PC-9 (cell line): ENCODE results near the gene CD6. TPM values are rescaled to one million over a fixed set of nuclear protein-coding genes. Genes with fewer than 3 reads are reported as not detected.

Source experiments
- BruUV-seq: library from RNA; stranded (reverse); fragments of 400-500 nt; replicated peaks from 2 replicates; lab custom pipeline; 2021; lab: Mats Ljungman, UMichigan
- CTCF ChIA-PET: fragments of 300-600 bp; sonication (Branson Sonifier 250); formaldehyde crosslinking; loops from one replicate; lab custom pipeline; 2022; ENCODE audit warnings: antibody characterized with exemption; lab: Charles Lee
- POLR2A ChIA-PET: fragments of 300-600 bp; sonication (Branson Sonifier 250); formaldehyde crosslinking; loops from one replicate; lab custom pipeline; 2022; ENCODE audit warnings: antibody characterized with exemption; ENCODE audit not compliant: unreplicated experiment; lab: Charles Lee
- DNase-seq, 2 experiments: peaks; one replicate each; pipeline versions ENCODE4 v3.0.0 to v3.0.0-alpha.2; 2015 to 2022; ENCODE audit warnings: mixed read lengths in 1 of 2
- H2AFZ ChIP-seq: fragments of 200-600 bp; sonication (generic); 2 replicates; pipeline ENCODE4 v1.8.1; 2017; ENCODE audit warnings: antibody characterized with exemption
- H3F3A ChIP-seq: fragments of 200-600 bp; sonication (generic); 2 replicates; pipeline ENCODE4 v1.8.1; 2017; ENCODE audit warnings: antibody characterized with exemption, mild to moderate bottlenecking, low read depth; ENCODE audit not compliant: insufficient read depth
- H3K27ac ChIP-seq: fragments of 200-600 bp; sonication (generic); 2 replicates; pipeline ENCODE4 v1.6.1; 2016; ENCODE audit warnings: mixed run types
- H3K27me3 ChIP-seq: fragments of 200-600 bp; sonication (generic); 2 replicates; pipeline ENCODE4 v1.6.1; 2016; ENCODE audit warnings: low read depth, mixed run types; ENCODE audit not compliant: insufficient read depth
- H3K36me3 ChIP-seq: fragments of 200-600 bp; sonication (generic); 2 replicates; pipeline ENCODE4 v1.6.1; 2016; ENCODE audit warnings: low read depth, mixed run types
- H3K4me1 ChIP-seq: fragments of 200-600 bp; sonication (generic); replicated peaks from 2 replicates; pipeline ENCODE4 v1.6.1; 2016; ENCODE audit warnings: mixed run types; ENCODE audit not compliant: insufficient read depth
- H3K4me2 ChIP-seq: fragments of 200-600 bp; sonication (generic); 2 replicates; pipeline ENCODE4 v1.6.1; 2017; ENCODE audit warnings: mixed run types
- H3K4me3 ChIP-seq: fragments of 200-600 bp; sonication (generic); 2 replicates; pipeline ENCODE4 v1.6.1; 2016; ENCODE audit warnings: mixed run types
- H3K79me2 ChIP-seq: fragments of 200-600 bp; sonication (generic); 2 replicates; pipeline ENCODE4 v1.6.1; 2017; ENCODE audit warnings: low read depth, mixed run types
- H3K9me2 ChIP-seq: fragments of 200-600 bp; sonication (generic); 2 replicates; pipeline ENCODE4 v1.8.1; 2017; ENCODE audit warnings: mild to moderate bottlenecking; ENCODE audit not compliant: insufficient read depth
- H3K9me3 ChIP-seq: fragments of 200-600 bp; sonication (generic); 2 replicates; pipeline ENCODE4 v1.8.1; 2016; ENCODE audit warnings: low read depth; ENCODE audit not compliant: insufficient read depth
- H4K20me1 ChIP-seq: fragments of 200-600 bp; sonication (generic); 2 replicates; pipeline ENCODE4 v1.8.1; 2017; ENCODE audit not compliant: insufficient read depth
- EZH2 ChIP-seq: fragments of 200-600 bp; sonication (generic); IDR thresholded peaks from 2 replicates; pipeline ENCODE4 v1.8.0; 2017; ENCODE audit warnings: antibody characterized with exemption, low read depth
- intact Hi-C: fragments of 100-400 bp; cut with micrococcal nuclease; formaldehyde crosslinking; loops from one replicate; pipeline ENCODE4 v1.10.0; 2022; ENCODE audit not compliant: unreplicated experiment
- total RNA-seq: library from RNA; stranded (reverse); gene quantifications from 2 replicates; pipeline ENCODE4 v1.2.3, GENCODE V29; 2021
- TF ChIP-seq, protein P1 (sequence below): fragments of 200-600 bp; sonication (generic); conservative IDR thresholded peaks from 2 replicates; pipeline ENCODE4 v1.6.1; 2017; ENCODE audit warnings: mixed run types, antibody characterized with exemption, mild to moderate bottlenecking, moderate library complexity

The CD6 gene
- total RNA-seq, 1 experiment from 2014 or later, result 0.74 TPM

DNA sequence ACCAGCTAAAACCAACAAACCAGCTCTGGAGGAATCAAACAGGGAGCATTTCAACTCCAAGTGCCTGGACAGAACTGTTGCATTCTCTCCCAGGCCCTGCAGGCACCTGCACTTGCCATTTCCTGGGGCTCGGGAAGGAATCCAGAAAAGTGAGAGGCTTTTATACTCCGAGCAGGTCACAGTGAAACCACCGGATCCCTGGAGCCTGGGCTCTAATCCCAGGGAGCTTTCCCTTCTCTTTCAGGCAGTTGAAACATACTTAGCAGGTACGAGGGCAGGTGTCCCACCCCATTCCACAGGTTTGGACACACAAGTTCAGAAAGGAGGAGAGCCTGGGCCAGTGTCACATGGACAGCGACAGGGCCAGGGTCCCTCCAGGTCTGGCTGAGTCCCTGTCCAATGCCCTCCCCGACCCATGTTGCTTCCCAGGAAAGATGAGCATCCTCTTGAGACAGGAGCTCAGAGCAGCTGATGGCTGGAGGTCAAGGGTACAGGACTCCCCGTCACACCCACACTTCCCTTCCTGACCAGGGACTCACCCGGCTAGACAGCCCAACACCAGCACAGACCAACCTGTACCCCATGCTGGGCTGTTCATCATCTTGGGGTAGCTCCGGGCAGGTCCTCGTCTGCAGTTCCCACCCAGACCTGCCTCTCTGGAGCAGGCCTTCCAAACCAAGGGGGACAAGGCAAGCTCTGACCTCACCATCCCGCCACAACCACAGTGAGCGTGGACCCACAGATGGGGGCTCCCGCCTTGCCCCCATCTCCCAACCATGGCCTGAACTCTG is 80.9 kb downstream of the CD6 start:
- no TSS peak for BruUV-seq
- CTCF ChIA-PET, result no interaction called here
- DNase-seq, result no peak
- no peaks in the 10 kb centered on the region for H3K79me2 ChIP-seq
- H3K4me3 ChIP-seq, result no peak overlapping the region
- H3K9me2 ChIP-seq, result no peaks in the 10 kb centered on the region
- no peak overlapping the region for H3K4me2 ChIP-seq
- H4K20me1 ChIP-seq, result no peaks in the 10 kb centered on the region
- no peaks in the 10 kb centered on the region for H3K36me3 ChIP-seq
- intact Hi-C loops, result no loop called here
- no peak overlapping the region for H3K27ac ChIP-seq
- TF ChIP-seq EZH2, result no peak
- TF ChIP-seq, protein P1, sequence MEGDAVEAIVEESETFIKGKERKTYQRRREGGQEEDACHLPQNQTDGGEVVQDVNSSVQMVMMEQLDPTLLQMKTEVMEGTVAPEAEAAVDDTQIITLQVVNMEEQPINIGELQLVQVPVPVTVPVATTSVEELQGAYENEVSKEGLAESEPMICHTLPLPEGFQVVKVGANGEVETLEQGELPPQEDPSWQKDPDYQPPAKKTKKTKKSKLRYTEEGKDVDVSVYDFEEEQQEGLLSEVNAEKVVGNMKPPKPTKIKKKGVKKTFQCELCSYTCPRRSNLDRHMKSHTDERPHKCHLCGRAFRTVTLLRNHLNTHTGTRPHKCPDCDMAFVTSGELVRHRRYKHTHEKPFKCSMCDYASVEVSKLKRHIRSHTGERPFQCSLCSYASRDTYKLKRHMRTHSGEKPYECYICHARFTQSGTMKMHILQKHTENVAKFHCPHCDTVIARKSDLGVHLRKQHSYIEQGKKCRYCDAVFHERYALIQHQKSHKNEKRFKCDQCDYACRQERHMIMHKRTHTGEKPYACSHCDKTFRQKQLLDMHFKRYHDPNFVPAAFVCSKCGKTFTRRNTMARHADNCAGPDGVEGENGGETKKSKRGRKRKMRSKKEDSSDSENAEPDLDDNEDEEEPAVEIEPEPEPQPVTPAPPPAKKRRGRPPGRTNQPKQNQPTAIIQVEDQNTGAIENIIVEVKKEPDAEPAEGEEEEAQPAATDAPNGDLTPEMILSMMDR, result no peak
- H3K27me3 ChIP-seq, result peaks cover 7% of the 10 kb centered on the region; the same call in 1 of the 2 replicates
- no peaks in the 10 kb centered on the region for H3F3A ChIP-seq
- POLR2A ChIA-PET, result interaction anchor here (0.6 kb wide), 1 partner anchor 143 kb away, joined by 7 read pairs; no protein-coding TSS in a partner anchor
- no peak overlapping the region for H2AFZ ChIP-seq
- H3K9me3 ChIP-seq, result no peaks in the 10 kb centered on the region
- H3K4me1 ChIP-seq, result no peaks in the 10 kb centered on the region

DNA sequence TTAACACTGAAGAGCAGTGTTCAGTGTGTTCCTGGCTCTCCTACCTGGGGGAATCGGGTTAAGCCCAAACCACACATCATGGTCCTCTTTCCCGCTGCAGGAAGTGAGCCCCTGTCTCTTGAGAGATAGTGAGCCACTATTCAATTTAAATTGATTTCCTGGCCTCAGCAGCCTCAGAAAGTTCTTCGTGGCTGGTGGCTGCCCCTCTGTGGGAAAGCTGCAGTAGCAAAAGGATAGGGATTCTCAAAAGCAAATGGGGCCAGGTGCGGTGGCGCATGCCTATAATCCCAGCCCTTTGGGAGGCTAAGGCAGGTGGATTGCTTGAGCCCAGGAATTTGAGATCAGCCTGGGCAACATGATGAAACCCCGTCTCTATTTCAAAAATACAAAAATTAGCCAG is 81.7 kb downstream of the CD6 start:
- no peaks in the 10 kb centered on the region for H3K79me2 ChIP-seq
- no peak overlapping the region for H3K4me3 ChIP-seq
- TF ChIP-seq, protein P1, result no peak
- no peak for TF ChIP-seq EZH2
- no peaks in the 10 kb centered on the region for H3K9me2 ChIP-seq
- H3F3A ChIP-seq, result no peaks in the 10 kb centered on the region
- CTCF ChIA-PET, result no interaction called here
- BruUV-seq, result no TSS peak
- no peaks in the 10 kb centered on the region for H3K9me3 ChIP-seq
- H3K4me1 ChIP-seq, result no peaks in the 10 kb centered on the region
- no peaks in the 10 kb centered on the region for H4K20me1 ChIP-seq
- intact Hi-C loops, result no loop called here
- POLR2A ChIA-PET, result no interaction called here
- H3K27ac ChIP-seq, result no peak overlapping the region
- no peak for DNase-seq
- H3K4me2 ChIP-seq, result no peak overlapping the region
- no peak overlapping the region for H2AFZ ChIP-seq
- H3K36me3 ChIP-seq, result no peaks in the 10 kb centered on the region
- peaks cover 7% of the 10 kb centered on the region; the same call in 1 of the 2 replicates for H3K27me3 ChIP-seq

DNA sequence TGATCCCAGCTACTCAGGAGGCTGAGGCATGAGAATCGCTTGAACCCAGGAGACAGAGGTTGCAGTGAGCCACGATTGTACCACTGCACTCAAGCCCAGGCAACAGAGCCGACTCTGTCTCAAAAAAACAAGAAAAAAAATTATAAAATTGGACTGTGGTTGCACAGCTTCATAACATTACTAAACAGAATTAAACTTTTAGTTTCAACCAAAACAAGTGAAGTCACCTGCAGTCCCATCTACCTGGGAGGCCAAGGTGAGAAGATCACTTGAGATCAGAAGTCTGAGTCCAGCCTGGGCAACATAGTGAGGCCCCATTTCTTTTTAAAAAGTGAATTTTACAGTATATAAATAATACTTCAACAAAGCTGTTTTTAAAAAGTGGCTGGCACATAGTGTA is 83.0 kb downstream of the CD6 start:
- no peak overlapping the region for H3K27ac ChIP-seq
- CTCF ChIA-PET, result interaction anchor here (0.6 kb wide), 2 partner anchors 75 to 128 kb away, joined by 4 to 7 read pairs; no protein-coding TSS in a partner anchor
- no peaks in the 10 kb centered on the region for H3K36me3 ChIP-seq
- H3K4me3 ChIP-seq, result no peak overlapping the region
- intact Hi-C loops, result no loop called here
- DNase-seq, result no peak
- BruUV-seq, result no TSS peak
- no peak for TF ChIP-seq EZH2
- TF ChIP-seq, protein P1, result no peak
- no peaks in the 10 kb centered on the region for H3K9me2 ChIP-seq
- H3F3A ChIP-seq, result no peaks in the 10 kb centered on the region
- no peaks in the 10 kb centered on the region for H3K9me3 ChIP-seq
- H3K27me3 ChIP-seq, result no peaks in the 10 kb centered on the region
- no peak overlapping the region for H2AFZ ChIP-seq
- H3K4me1 ChIP-seq, result no peaks in the 10 kb centered on the region
- POLR2A ChIA-PET, result no interaction called here
- no peaks in the 10 kb centered on the region for H4K20me1 ChIP-seq
- no peaks in the 10 kb centered on the region for H3K79me2 ChIP-seq
- no peak overlapping the region for H3K4me2 ChIP-seq
